ENCODE results near the gene PHF13.
A peak's percentile ranks its signal among the peaks of the same experiment; 100 is the strongest.
"Not testable (repeated sequence)": the region's sequence is repeated elsewhere in the genome, so short reads cannot be mapped to it uniquely, and the experiment has no call there.

Gene PHF13

GRCh38 chr1:6631058-6631457 is 17.5 kb downstream of the PHF13 start:
- no peak for DNase-seq

- DNase-seq, result no peak
These were observed 19.3 kb downstream of the PHF13 start for GRCh38 chr1:6632588-6633514.

DNA sequence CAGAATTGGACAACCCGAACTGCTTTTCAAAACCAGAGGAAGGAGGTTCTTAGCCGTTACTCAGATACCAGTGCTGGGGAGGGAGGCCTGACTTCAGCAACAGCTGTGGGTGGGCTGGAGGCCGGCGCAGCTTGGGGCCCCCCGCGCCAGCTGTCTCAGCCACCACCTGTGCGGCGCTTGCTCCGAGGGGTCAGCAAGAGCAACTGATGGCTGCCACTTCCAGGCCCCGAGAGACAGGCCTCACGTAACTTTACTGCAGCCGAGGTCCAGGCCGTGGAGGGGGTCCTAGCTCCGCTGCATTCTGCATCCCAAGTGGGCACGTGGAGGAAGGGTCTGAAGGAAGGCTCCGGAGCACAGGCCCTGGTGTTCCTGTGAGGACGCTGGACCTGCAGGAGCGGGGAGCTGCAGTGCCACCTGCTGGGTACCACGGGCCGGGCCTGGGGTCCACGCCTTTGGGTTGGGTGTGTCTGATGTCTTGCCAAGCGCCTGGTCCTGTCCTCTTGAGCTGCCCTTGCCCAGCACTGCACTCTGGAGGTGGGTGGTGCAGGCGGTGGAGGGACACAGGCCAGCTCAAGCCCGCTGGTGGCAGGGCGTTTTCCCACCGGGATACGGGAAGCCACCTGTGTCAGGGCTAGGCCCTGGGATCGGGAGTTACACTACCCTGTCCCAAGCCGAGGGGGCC is 21.0 kb downstream of the PHF13 start:
- DNase-seq, result peak; percentile 28 to 57

GRCh38 chr1:6635161-6635909 is 21.8 kb downstream of the PHF13 start:
- no peak for DNase-seq

DNA sequence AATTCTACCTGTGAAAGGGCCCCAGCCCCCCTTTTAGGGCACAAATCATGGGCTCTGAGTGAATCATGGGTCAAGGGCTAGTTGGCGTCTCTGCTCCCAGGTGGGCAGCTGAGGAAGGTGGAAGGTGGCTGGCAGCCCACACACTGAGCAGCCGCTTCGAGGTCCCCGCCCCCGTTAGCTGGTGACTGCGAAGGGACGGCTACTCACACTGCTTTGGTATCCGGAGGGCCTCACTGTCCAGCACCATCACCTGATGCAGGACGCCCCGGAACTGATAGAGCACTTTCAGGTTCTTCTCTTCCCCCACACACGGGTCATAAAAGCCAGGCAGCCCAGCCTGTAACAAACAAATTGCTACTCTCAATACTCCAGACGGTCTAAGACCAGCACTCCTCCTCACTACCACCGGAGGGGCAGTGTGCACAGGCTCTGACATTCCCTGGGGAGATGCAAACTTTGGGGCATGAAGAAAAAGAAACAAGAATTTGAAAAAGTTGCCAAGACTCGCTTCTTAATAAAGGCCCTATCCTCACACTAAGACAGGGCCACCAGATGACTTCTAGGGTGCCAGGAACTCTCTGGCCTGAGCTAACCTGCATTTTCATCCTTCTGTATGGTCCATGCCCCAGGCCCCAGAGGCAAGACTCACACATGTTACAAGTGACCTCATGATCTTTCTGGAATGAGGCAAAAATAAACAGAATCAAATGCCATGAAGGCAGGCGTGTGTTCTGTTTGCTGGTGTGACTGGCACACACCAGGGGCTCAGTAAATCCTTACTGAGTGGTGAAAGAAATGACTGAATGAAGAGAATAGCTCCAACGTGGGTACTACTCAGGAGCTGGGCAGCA is 22.6 kb downstream of the PHF13 start:
- DNase-seq, result no peak

DNA sequence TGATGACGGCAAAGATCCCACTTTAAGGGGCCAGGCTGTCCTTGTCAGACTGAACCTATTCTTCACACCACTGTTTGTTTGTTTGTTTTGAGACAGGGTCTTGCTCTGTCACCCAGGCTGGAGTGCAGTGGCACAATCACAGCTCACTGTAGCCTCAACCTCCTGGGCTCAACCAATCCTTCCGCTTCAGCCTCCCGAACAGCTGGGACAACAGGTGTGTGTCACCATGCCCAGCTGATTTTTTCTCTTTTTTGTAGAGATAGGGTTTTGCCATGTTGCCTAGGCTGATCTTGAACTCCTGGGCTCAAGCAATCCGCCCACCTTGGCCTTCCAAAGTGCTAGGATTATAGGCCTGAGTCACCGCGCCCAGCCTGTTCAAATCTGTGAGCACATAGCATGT is 23.2 kb downstream of the PHF13 start:
- not testable (repeated sequence) for DNase-seq

DNA sequence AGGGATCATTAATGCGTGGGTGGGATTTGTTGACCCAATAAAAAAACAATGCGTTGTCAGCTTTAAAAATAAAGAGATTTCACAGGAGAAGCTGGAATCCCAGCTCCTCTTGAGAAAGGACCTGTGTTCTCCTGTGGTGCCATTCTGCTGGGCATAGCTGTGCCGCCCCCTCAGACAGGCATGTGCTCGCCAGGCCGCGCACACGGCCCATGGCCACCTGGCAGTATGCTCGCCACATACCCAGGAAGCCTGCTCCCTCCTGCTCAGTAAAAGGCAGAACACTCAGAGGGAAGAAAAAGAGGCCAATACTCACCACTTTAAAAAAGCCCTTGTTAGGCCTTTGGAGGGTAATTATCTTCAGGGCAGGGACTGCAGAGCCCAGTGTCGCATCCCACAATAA is 24.2 kb downstream of the PHF13 start:
- no peak for DNase-seq

DNA sequence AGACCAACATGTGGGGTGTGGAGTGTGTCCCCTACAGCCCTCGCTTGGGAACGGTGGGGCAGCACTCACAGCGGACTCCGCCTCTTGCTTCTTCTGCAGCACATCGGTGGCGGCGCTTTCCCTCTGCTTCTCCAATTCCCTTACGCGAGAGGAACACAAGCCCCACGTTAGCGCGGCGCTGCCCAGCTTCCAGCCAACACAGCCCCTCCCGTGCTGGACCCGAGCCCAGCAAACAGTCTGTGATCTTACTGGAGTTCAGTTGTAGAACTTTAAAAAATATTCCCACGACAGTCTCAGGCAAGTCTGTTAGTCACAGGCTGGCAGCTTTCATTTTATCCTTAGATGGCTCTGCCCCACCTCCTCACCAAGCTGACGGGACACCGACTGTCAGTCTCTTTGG is 24.7 kb downstream of the PHF13 start:
- DNase-seq, result no peak

DNA sequence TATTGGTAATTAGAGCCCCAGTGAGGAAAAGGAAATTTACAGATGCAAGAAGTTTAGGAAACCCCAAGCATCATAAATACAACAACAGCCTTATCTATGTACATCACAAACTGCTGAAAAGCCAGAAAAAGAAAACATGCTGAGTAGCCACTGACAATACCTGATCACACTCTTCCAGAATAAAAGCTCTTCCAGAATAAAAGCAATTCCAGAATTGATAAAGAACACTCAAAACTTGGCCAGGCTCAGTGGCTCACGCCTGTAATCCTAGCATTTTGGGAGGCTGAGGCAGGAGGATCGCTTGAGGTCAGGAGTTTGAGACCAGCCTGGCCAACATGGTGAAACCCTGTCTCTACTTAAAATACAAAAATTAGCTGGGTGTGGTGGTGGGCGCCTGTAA is 27.3 kb downstream of the PHF13 start:
- not testable (repeated sequence) for DNase-seq

- no peak for DNase-seq
These were observed 31.5 kb downstream of the PHF13 start for GRCh38 chr1:6645018-6645417.

- DNase-seq, result peak; percentile 24 to 66
These were observed 33.1 kb downstream of the PHF13 start for GRCh38 chr1:6646499-6647148.

DNA sequence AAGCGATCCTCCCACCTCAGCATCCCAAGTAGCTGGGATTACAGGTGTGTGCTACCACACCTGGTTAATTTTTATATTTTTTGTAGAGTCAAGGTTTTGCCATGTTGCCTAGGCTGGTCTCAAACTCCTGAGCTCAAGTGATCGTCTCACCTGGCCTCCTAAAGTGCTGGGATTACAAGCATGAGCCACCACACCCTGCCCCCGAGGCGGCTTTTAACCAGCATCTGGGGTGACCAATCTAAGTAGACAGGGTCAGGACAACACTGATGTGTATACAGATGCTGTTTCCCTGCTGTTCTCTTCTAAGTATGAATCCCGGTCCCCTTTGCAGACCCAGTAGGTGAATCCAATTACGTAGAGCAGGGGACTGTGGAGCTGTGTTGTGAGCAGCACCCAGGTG is 35.0 kb downstream of the PHF13 start:
- DNase-seq, result no peak

- no peak for DNase-seq
These were observed 38.4 kb downstream of the PHF13 start for GRCh38 chr1:6651909-6652308.

- no peak for DNase-seq
These were observed 39.5 kb downstream of the PHF13 start for GRCh38 chr1:6652986-6653385.

DNA sequence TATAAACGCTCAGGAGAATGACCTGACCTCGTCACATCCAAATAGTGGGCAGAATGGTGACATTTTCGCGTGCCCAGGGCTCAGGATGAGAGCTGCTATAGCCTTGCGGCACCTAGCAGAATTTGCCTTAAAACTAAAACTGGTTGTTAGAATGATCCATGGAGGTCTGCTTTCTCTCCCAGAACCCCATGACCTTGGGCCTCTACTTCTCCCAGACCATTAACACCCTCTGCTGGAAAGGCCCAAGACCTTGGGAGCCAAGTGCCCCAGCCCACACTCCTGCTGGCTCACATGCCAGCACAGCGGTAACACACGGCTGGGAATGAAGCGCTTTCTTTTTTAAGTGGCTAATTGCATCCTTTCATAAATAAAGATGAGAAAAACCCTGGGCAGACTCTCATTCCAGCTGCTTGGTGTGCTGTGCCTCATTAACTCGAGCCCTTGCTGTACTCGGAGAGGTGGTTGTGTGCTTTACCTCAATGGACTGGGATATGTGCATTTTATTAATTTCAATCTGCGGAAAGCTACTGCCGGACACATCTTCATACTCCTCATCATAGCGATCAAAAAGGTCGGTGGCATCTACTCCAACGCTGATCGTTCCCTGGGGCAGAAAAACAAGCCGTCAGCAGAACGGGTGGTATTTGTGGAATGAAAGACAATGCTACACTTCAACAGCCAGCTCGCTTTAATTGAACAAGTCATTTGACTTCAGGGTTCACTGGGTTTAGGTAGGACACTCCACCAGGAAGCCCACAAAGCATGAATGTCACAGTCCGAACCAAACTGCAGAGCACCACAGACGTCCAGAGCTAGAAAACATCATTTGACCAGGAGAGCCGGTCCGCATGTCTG is 40.1 kb downstream of the PHF13 start:
- no peak for DNase-seq

DNA sequence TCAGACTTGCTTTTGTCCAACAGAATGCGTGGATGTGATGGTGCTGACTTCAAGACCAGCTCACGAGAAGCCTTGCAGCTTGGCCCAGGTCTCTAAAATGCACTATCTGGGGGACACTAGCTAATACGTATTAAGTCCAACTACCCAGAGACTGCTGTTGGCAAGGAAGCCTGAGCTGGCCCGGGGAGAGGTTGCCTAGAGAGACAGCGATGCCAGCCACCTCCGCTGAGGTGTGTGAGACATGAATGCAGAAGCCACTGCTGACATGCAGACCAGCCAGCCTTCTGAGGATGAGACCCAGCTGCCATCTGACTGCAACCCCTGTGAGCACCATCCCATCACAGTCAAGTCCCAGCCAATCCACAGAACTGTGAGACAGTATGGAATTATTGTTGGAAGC is 43.6 kb downstream of the PHF13 start:
- no peak for DNase-seq

DNA sequence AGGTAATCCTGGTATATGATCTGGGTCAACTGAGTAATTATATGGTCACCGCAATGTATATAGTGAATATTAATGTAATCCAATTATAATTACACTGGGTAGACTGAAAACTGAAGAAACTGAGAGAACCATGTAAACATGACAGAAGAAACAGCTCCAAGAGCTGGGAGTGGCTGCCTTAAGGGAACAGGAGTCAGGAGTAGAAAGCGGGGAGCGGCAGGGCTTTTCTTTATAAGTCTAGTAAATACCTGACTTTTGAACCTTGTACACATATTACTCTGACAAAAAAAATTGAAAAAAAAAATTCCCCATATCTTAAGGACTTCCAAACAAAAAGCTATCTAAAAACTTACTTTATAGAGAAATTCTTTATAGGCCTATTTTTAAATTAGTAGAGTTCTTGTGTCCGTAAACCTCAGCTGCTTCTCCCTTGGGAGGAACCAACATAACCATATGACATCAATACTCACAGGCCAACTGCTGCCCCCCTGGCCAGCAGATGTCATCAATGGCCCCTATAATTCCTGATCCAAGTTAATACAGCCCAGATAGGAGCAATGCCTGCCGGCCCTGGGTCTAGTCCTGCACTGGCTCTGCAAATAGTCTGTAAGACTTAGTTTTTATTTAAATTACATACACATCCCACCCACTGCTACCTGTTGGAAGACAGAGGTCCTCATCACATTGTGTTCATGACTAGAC is 45.0 kb downstream of the PHF13 start:
- DNase-seq, result no peak

DNA sequence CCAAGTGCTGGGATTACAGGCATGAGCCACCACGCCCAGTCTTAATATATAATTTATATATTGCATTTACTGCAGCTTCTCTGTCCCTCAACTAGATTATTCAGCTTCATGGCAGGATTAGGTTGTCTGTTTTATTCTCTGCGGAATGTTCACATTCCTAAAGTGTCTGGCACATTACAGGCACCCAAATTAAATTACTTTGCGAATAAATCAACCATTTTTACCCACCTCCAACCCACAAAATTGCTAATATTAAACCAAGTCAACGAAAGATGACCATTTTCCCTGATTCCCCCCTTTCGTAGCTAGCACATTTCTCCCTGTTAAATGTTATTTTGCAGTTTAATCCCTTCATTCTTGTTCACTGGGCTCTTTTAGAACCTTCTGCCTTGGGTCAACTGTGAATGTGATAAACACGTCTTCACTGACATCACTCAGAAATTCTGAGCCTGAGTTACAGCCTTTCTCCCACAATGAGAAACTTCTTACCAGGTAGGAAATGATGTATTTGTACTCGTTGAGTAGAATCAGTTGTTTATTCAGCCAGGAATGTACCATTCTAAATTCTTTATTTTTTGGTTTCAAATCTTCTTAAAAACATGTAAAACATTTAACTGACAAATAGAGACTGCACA is 47.0 kb downstream of the PHF13 start:
- no peak for DNase-seq

- DNase-seq, result not testable (repeated sequence)
These were observed 48.9 kb downstream of the PHF13 start for GRCh38 chr1:6662468-6662867.

DNA sequence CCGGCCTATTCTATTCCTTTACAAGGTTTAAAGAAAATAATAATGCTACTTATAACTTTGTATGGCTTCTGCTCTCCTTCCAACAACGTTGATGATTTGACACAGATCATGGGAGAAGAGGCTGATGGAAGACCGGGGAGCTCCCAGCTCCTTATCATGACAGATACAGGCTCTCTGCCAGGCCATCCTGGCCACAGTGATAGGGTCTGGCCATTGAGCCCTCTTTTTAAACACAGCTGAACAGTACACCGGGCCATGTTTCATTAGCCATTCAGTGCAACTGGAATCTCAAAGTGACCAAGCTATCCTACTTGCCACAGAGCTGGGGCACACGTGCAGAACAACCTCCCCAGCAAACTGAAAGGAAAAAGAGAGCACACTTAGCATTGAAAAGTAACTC is 53.2 kb downstream of the PHF13 start:
- no peak for DNase-seq

Measured in CD4-positive, alpha-beta T cell treated with Interferon alpha-2 for 1 hour (primary cell).